HepG2 (cell line): Measurements from ENCODE around the gene PEX11B.

Source experiments
- JUN ChIP-seq: sonication (generic); formaldehyde crosslinking; IDR thresholded peaks from 2 replicates; pipeline ENCODE4 v1.4.0; 2020; ENCODE audit warnings: mild to moderate bottlenecking, missing genetic modification reagents
- KAT7 ChIP-seq: IDR thresholded peaks from 2 replicates; pipeline ENCODE4 v1.6.1; 2018; ENCODE audit warnings: borderline replicate concordance, missing compliant biosample characterization
- SIN3A ChIP-seq: IDR thresholded peaks from 2 replicates; pipeline ENCODE4 v1.6.1; 2011; ENCODE audit warnings: low read depth, mild to moderate bottlenecking, control low read depth, low read length, borderline replicate concordance
- ZFX ChIP-seq: sonication (generic); formaldehyde crosslinking; IDR thresholded peaks from 2 replicates; pipeline ENCODE4 v1.4.0; 2020; ENCODE audit warnings: mild to moderate bottlenecking, low read depth, missing genetic modification reagents, moderate library complexity
- ZNF207 ChIP-seq: fragments of 450-650 bp; IDR thresholded peaks from 2 replicates; pipeline ENCODE4 v1.6.1; 2016; ENCODE audit warnings: antibody characterized with exemption, borderline replicate concordance
- ZNF792 ChIP-seq: IDR thresholded peaks from 2 replicates; pipeline ENCODE4 v1.6.1; 2016
- TF ChIP-seq, protein P1 (sequence below): sonication (generic); formaldehyde crosslinking; IDR thresholded peaks from 2 replicates; pipeline ENCODE4 v1.5.0; 2020; ENCODE audit warnings: mild to moderate bottlenecking, missing genetic modification reagents, moderate library complexity
- TF ChIP-seq, protein P2 (sequence below): sonication (generic); formaldehyde crosslinking; IDR thresholded peaks from 2 replicates; pipeline ENCODE4 v1.8.1; 2023; ENCODE audit warnings: mild to moderate bottlenecking, missing genetic modification reagents
- TF ChIP-seq, protein P3 (sequence below): sonication (generic); formaldehyde crosslinking; IDR thresholded peaks from 2 replicates; pipeline ENCODE4 v1.4.0; 2020; ENCODE audit warnings: mild to moderate bottlenecking, missing genetic modification reagents

DNA sequence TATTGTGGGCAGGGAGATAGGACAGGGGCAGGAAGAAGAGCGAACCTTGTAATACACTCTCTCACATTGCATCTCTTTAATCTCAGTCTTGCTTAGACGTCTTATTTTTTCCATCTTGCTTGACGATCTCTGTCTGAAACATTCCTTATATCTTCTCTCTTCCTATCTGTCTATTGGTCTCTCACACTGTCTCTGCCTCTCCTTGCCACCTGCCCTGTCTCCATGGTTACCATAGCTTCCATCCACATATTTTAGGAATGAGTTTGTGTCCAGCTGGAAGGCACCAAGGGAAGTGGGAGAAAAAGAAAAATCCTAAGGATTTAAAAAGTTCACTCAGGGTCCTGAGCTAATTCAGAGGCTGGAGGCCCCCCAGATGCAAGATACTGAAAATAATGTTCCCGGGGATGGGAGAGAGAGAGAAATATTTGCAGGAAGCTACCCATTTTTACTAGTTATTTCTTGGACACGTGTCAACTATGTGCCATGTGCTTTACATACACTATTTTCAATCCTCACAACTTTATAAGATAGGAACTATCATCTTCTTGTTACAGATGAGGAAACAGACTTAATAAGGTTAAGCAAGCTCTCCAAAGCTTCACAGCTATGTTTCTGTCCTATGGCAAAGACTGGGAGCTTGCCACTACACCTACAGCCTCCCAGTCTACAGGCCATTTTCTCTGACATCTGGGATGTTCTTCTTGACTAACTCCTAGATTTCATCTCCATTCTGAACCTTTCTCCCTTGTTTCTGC, 44.9 kb upstream of the PEX11B start:
- TF ChIP-seq ZFX (no peak), JUN (no peak), ZNF207 (no peak), KAT7 (CRISPR knock-in tag) (no peak), ZNF792 (CRISPR knock-in tag) (no peak), SIN3A (no peak)
- TF ChIP-seq, protein P1, sequence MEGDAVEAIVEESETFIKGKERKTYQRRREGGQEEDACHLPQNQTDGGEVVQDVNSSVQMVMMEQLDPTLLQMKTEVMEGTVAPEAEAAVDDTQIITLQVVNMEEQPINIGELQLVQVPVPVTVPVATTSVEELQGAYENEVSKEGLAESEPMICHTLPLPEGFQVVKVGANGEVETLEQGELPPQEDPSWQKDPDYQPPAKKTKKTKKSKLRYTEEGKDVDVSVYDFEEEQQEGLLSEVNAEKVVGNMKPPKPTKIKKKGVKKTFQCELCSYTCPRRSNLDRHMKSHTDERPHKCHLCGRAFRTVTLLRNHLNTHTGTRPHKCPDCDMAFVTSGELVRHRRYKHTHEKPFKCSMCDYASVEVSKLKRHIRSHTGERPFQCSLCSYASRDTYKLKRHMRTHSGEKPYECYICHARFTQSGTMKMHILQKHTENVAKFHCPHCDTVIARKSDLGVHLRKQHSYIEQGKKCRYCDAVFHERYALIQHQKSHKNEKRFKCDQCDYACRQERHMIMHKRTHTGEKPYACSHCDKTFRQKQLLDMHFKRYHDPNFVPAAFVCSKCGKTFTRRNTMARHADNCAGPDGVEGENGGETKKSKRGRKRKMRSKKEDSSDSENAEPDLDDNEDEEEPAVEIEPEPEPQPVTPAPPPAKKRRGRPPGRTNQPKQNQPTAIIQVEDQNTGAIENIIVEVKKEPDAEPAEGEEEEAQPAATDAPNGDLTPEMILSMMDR (CRISPR knock-in tag) = no peak
- TF ChIP-seq, protein P2, sequence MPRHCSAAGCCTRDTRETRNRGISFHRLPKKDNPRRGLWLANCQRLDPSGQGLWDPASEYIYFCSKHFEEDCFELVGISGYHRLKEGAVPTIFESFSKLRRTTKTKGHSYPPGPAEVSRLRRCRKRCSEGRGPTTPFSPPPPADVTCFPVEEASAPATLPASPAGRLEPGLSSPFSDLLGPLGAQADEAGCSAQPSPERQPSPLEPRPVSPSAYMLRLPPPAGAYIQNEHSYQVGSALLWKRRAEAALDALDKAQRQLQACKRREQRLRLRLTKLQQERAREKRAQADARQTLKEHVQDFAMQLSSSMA (CRISPR knock-in tag) = no peak
- TF ChIP-seq, protein P3, sequence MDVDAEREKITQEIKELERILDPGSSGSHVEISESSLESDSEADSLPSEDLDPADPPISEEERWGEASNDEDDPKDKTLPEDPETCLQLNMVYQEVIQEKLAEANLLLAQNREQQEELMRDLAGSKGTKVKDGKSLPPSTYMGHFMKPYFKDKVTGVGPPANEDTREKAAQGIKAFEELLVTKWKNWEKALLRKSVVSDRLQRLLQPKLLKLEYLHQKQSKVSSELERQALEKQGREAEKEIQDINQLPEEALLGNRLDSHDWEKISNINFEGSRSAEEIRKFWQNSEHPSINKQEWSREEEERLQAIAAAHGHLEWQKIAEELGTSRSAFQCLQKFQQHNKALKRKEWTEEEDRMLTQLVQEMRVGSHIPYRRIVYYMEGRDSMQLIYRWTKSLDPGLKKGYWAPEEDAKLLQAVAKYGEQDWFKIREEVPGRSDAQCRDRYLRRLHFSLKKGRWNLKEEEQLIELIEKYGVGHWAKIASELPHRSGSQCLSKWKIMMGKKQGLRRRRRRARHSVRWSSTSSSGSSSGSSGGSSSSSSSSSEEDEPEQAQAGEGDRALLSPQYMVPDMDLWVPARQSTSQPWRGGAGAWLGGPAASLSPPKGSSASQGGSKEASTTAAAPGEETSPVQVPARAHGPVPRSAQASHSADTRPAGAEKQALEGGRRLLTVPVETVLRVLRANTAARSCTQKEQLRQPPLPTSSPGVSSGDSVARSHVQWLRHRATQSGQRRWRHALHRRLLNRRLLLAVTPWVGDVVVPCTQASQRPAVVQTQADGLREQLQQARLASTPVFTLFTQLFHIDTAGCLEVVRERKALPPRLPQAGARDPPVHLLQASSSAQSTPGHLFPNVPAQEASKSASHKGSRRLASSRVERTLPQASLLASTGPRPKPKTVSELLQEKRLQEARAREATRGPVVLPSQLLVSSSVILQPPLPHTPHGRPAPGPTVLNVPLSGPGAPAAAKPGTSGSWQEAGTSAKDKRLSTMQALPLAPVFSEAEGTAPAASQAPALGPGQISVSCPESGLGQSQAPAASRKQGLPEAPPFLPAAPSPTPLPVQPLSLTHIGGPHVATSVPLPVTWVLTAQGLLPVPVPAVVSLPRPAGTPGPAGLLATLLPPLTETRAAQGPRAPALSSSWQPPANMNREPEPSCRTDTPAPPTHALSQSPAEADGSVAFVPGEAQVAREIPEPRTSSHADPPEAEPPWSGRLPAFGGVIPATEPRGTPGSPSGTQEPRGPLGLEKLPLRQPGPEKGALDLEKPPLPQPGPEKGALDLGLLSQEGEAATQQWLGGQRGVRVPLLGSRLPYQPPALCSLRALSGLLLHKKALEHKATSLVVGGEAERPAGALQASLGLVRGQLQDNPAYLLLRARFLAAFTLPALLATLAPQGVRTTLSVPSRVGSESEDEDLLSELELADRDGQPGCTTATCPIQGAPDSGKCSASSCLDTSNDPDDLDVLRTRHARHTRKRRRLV (CRISPR knock-in tag) = no peak
